ENCODE measurements around the gene IFNGR2. TPM values are rescaled to one million over a fixed set of nuclear protein-coding genes. Genes with fewer than 3 reads are reported as not detected.

Gene IFNGR2
- total RNA-seq, 1 experiment from 2014 or later, result 44.1 TPM

DNA sequence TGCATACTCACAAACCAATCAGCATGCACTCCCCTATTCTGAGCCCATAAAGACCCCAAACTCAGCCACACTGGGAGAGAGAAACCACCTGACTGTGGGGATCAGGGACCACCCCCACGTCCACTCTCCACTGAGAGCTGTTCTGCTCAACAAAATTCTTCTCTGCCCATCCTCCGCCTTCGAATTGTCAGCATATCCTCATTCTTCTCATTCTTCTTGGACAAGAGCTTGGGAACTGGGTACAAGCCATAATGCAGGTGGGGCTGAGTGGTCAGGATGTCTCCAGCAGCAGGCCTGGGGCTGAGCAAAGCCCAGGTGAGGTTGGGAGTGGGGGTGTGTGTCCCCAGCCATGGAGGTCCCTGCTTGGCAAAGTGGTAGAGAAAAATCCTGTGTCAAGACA is 34.6 kb upstream of the IFNGR2 start:
- Histone ChIP-seq H3K56ac (ENCODE audit: insufficient read length, low read depth, low read length) (no peak overlapping the region), H2BK15ac (ENCODE audit: low read depth, low read length) (no peak overlapping the region), H3K9ac (ENCODE audit: extremely low read depth, insufficient read length, low read length) (no peak overlapping the region), H2BK5ac (ENCODE audit: insufficient read length, low read length) (no peak overlapping the region), H3K14ac (ENCODE audit: insufficient read depth, low read length) (no peak overlapping the region), H4K8ac (replicated peaks; ENCODE audit: insufficient read length, low read depth, low read length) (no peak overlapping the region), H3K79me1 (ENCODE audit: insufficient read depth, low read depth, low read length, poor library complexity, severe bottlenecking) (no peaks in the 10 kb centered on the region), H3K27ac (ENCODE audit: insufficient read length, low read depth, low read length) (no peak overlapping the region), H3K9me3 (ENCODE audit: control insufficient read depth, low read depth, low read length) (peaks cover 4% of the 10 kb centered on the region), H2AFZ (ENCODE audit: low read length) (no peak overlapping the region), H4K91ac (ENCODE audit: insufficient read length, low read depth, low read length) (no peak overlapping the region), H4K20me1 (ENCODE audit: control insufficient read depth, insufficient read depth, insufficient read length) (no peaks in the 10 kb centered on the region), H3K23me2 (ENCODE audit: insufficient read length, low read depth, low read length, poor library complexity, severe bottlenecking) (peaks cover 2% of the 10 kb centered on the region), H3T11ph (ENCODE audit: low read length) (no peak overlapping the region), H2BK120ac (ENCODE audit: low read depth, low read length, poor library complexity, severe bottlenecking) (no peak overlapping the region), H3K27me3 (ENCODE audit: insufficient read depth, low read length) (no peaks in the 10 kb centered on the region), H2AK5ac (ENCODE audit: insufficient read length, low read length) (no peak overlapping the region), H3K23ac (ENCODE audit: insufficient read length, low read depth, low read length) (no peak overlapping the region), H3K4me1 (ENCODE audit: insufficient read depth, low read length) (no peaks in the 10 kb centered on the region), H2BK20ac (ENCODE audit: low read depth, low read length, poor library complexity, severe bottlenecking) (no peak overlapping the region), H3K4ac (ENCODE audit: low read depth, low read length) (no peak overlapping the region), H2BK12ac (ENCODE audit: insufficient read length, low read depth, low read length) (no peak overlapping the region), H3K79me2 (ENCODE audit: insufficient read depth, low read length) (no peaks in the 10 kb centered on the region), H3K4me2 (ENCODE audit: insufficient read depth, insufficient read length, low read length) (no peak overlapping the region), H3K18ac (ENCODE audit: insufficient read length, low read depth, low read length) (no peak overlapping the region), H4K5ac (ENCODE audit: insufficient read length, low read depth, low read length) (no peak overlapping the region)
- peak; percentile 48 for DNase-seq
- peaks cover 3% of the 10 kb centered on the region; the same call in 1 of the 2 replicates for H3K27me3 Mint-ChIP-seq (ENCODE audit: low read depth)
- H3K4me1 Mint-ChIP-seq, result 0 out of 4 replicates have a peak, but pooled peaks cover 0 to 2% of the 10 kb centered on the region in 2 experiments
- TF ChIP-seq, protein P1, sequence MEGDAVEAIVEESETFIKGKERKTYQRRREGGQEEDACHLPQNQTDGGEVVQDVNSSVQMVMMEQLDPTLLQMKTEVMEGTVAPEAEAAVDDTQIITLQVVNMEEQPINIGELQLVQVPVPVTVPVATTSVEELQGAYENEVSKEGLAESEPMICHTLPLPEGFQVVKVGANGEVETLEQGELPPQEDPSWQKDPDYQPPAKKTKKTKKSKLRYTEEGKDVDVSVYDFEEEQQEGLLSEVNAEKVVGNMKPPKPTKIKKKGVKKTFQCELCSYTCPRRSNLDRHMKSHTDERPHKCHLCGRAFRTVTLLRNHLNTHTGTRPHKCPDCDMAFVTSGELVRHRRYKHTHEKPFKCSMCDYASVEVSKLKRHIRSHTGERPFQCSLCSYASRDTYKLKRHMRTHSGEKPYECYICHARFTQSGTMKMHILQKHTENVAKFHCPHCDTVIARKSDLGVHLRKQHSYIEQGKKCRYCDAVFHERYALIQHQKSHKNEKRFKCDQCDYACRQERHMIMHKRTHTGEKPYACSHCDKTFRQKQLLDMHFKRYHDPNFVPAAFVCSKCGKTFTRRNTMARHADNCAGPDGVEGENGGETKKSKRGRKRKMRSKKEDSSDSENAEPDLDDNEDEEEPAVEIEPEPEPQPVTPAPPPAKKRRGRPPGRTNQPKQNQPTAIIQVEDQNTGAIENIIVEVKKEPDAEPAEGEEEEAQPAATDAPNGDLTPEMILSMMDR (conservative IDR thresholded peaks at IDR 0.05), result no peak
- H3K27ac Mint-ChIP-seq, result no peak overlapping the region
- peaks cover 16 to 35% (median 32%) of the 10 kb centered on the region in 3 experiments for H3K36me3 Mint-ChIP-seq (ENCODE audit: insufficient read depth in 1 of 3, low read depth in 3 of 3)
- no peak overlapping the region for H3K4me3 Mint-ChIP-seq
- WGBS (ENCODE audit: extremely low coverage, insufficient read length, low lambda C conversion rate), result no CpG with 5 or more reads among the region's 3 CpGs
- peaks cover 32 to 41% of the 10 kb centered on the region in 2 experiments for H3K9me3 Mint-ChIP-seq
